Activated T-helper 1 cell treated with anti-CD3 and anti-CD28 coated beads, Interleukin-12 subunit alpha, Interleukin-12 subunit beta, Interleukin-2, Interleukin-4 antibody, amounts not matched to agents 30 ng/mL and 10 ng/mL and 1 ng/mL, durations not matched to agents 14 hours and 24 hours and 36 hours (primary cell): ENCODE data around the gene BCL2L14. TPM values are rescaled to one million over a fixed set of nuclear protein-coding genes. Genes with fewer than 3 reads are reported as not detected.
"Not testable (repeated sequence)": the region's sequence is repeated elsewhere in the genome, so short reads cannot be mapped to it uniquely, and the experiment has no call there.

Experiments
- DNase-seq: peaks from one replicate; pipeline ENCODE4 v3.0.0; 2021; ENCODE audit warnings: low spot score
- H3K27ac Mint-ChIP-seq: one replicate; pipeline ENCODE4 v1.8.0; 2021; ENCODE audit warnings: mild to moderate bottlenecking, mixed read lengths
- H3K27me3 Mint-ChIP-seq: one replicate; pipeline ENCODE4 v1.8.0; 2022; ENCODE audit warnings: mild to moderate bottlenecking, moderate library complexity, mixed read lengths; ENCODE audit not compliant: insufficient read depth
- H3K36me3 Mint-ChIP-seq: one replicate; pipeline ENCODE4 v1.8.0; 2021; ENCODE audit warnings: low read depth, mixed read lengths
- H3K4me1 Mint-ChIP-seq: one replicate; pipeline ENCODE4 v1.8.0; 2021; ENCODE audit warnings: low read depth, mixed read lengths
- H3K4me3 Mint-ChIP-seq: one replicate; pipeline ENCODE4 v1.8.0; 2021; ENCODE audit warnings: mild to moderate bottlenecking, moderate library complexity, mixed read lengths
- H3K9me3 Mint-ChIP-seq: one replicate; pipeline ENCODE4 v1.8.0; 2021; ENCODE audit warnings: mixed read lengths
- intact Hi-C: fragments of 100-400 bp; cut with micrococcal nuclease; formaldehyde crosslinking; loops from one replicate; pipeline ENCODE4 v1.15.1; 2024
- total RNA-seq: library from RNA; stranded (reverse); gene quantifications from 2 replicates; pipeline ENCODE4 v1.2.3, GENCODE V29; 2022

The BCL2L14 gene
- total RNA-seq, 1 donor from 2014 or later: 11.0 TPM

- Mint-ChIP-seq H3K4me1 (no peaks in the 10 kb centered on the region), H3K4me3 (no peak overlapping the region), H3K9me3 (no peaks in the 10 kb centered on the region), H3K36me3 (peaks cover 12% of the 10 kb centered on the region), H3K27ac (no peak overlapping the region), H3K27me3 (peaks cover 7% of the 10 kb centered on the region)
- intact Hi-C loops: no loop called here
- no peak for DNase-seq
Observed at GRCh38 chr12:12094481-12094880, 23.7 kb downstream of the BCL2L14 start.

- DNase-seq: no peak
- peaks cover 12% of the 10 kb centered on the region for H3K36me3 Mint-ChIP-seq
- no peak overlapping the region for H3K4me3 Mint-ChIP-seq
- peaks cover 4% of the 10 kb centered on the region for H3K27me3 Mint-ChIP-seq
- H3K9me3 Mint-ChIP-seq: no peaks in the 10 kb centered on the region
- no peak overlapping the region for H3K27ac Mint-ChIP-seq
- intact Hi-C loops: no loop called here
- no peaks in the 10 kb centered on the region for H3K4me1 Mint-ChIP-seq
Observed at GRCh38 chr12:12095021-12095420, 24.3 kb downstream of the BCL2L14 start.

DNA sequence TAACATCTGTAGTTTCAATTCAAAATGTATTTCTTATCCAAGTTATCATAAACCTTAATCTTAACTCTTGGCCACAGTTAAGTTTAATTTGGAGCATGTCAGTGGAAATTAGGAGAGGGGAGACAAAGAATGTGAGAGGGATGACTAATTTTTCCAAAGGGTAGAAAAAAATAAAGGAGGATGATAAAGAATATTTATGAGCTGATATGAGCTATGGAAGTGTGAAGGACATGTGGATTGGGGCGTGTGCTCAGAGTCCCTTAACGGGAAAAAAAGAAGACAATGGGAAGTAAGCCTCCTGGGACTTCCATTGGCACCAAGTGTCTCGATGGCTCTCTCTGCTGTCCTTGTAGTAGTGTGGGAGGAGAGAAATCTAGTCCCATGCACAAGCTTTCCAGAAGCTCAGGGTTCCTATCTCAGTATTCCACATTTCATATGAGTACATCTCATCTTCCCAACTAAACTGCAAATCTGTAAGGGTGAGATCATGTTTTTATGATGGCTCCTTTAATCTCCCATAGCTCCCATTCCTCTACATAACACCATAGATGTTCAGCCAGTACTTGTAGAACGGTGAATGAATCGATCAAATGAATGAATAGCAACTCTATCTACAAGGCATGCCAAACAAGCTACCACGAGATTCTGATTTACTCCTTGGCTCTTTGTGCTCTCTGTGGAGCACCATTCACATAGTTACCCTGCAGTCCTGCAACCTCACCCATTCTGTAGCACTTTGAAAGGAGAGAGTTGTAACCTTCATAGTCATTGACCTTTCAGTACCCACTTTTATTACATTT is 27.4 kb downstream of the BCL2L14 start:
- peaks cover 2% of the 10 kb centered on the region for H3K27me3 Mint-ChIP-seq
- H3K36me3 Mint-ChIP-seq: peaks cover 13% of the 10 kb centered on the region
- no peaks in the 10 kb centered on the region for H3K4me1 Mint-ChIP-seq
- H3K9me3 Mint-ChIP-seq: no peaks in the 10 kb centered on the region
- no peak overlapping the region for H3K4me3 Mint-ChIP-seq
- intact Hi-C loops: no loop called here
- H3K27ac Mint-ChIP-seq: no peak overlapping the region
- no peak for DNase-seq

GRCh38 chr12:12098691-12099015 is 27.9 kb downstream of the BCL2L14 start:
- Mint-ChIP-seq H3K9me3 (no peaks in the 10 kb centered on the region), H3K4me1 (no peaks in the 10 kb centered on the region), H3K36me3 (peaks cover 13% of the 10 kb centered on the region), H3K4me3 (no peak overlapping the region), H3K27me3 (peaks cover 2% of the 10 kb centered on the region), H3K27ac (no peak overlapping the region)
- DNase-seq: no peak
- intact Hi-C loops: no loop called here

DNA sequence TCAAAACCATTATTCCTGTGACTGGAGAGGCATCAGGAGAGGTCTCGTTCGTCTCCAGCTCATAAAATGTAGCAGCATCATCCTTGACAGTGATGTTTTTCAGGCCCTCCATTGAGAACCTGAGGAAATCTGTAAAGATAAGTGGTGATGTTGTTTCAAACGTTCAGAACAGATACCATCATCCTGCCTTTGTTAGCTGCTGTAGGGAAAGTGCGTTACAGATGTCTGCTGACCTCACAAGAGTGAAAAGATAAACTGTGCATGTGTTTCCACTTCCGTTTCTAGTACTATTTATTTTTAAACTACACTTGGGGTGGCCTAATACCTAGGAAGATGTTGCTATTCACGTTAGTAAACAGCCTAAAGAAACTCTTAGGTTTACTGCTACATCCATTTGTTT is 28.4 kb downstream of the BCL2L14 start:
- peaks cover 13% of the 10 kb centered on the region for H3K36me3 Mint-ChIP-seq
- no peak for DNase-seq
- H3K9me3 Mint-ChIP-seq: no peaks in the 10 kb centered on the region
- intact Hi-C loops: no loop called here
- peaks cover 2% of the 10 kb centered on the region for H3K27me3 Mint-ChIP-seq
- no peak overlapping the region for H3K27ac Mint-ChIP-seq
- H3K4me1 Mint-ChIP-seq: no peaks in the 10 kb centered on the region
- H3K4me3 Mint-ChIP-seq: no peak overlapping the region

GRCh38 chr12:12107678-12108077 is 36.9 kb downstream of the BCL2L14 start:
- Mint-ChIP-seq H3K4me3 (no peak overlapping the region), H3K9me3 (peaks cover 21% of the 10 kb centered on the region), H3K36me3 (peaks cover 4% of the 10 kb centered on the region), H3K4me1 (no peaks in the 10 kb centered on the region), H3K27me3 (no peaks in the 10 kb centered on the region), H3K27ac (no peak overlapping the region)
- DNase-seq: no peak
- intact Hi-C loops: no loop called here

- H3K9me3 Mint-ChIP-seq: peaks cover 21% of the 10 kb centered on the region
- no peak overlapping the region for H3K27ac Mint-ChIP-seq
- no peaks in the 10 kb centered on the region for H3K4me1 Mint-ChIP-seq
- no peak for DNase-seq
- H3K27me3 Mint-ChIP-seq: no peaks in the 10 kb centered on the region
- intact Hi-C loops: no loop called here
- peaks cover 4% of the 10 kb centered on the region for H3K36me3 Mint-ChIP-seq
- H3K4me3 Mint-ChIP-seq: no peak overlapping the region
Observed at GRCh38 chr12:12108441-12109058, 37.8 kb downstream of the BCL2L14 start.

- H3K27me3 Mint-ChIP-seq, H3K36me3 Mint-ChIP-seq, H3K27ac Mint-ChIP-seq, intact Hi-C loops, DNase-seq, H3K4me1 Mint-ChIP-seq, H3K4me3 Mint-ChIP-seq: not testable (repeated sequence)
- H3K9me3 Mint-ChIP-seq: peaks cover 21% of the 10 kb centered on the region
Observed at GRCh38 chr12:12110923-12111555, 40.3 kb downstream of the BCL2L14 start.

DNA sequence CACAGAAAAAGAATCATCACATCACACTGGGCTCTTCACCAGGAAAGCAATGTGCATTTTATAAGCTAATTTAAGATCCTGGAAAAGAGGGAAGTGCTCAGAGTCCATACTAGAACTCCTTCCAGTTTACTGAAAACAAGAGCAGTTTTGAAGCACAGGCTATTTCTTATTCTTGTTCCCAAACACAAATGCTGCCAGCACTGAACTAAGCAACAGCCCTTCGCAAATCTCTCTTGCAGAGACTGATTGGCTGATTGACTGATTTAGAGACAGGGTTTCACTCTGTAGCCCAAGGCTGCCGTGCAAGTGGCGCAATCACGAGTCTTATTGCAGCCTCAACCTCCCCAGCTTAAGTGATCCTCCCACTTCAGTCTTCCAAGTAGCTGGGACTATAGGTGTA is 44.8 kb downstream of the BCL2L14 start:
- H3K4me1 Mint-ChIP-seq: no peaks in the 10 kb centered on the region
- no peaks in the 10 kb centered on the region for H3K9me3 Mint-ChIP-seq
- no peak for DNase-seq
- H3K27ac Mint-ChIP-seq: no peak overlapping the region
- intact Hi-C loops: no loop called here
- H3K27me3 Mint-ChIP-seq: peaks cover 7% of the 10 kb centered on the region
- H3K4me3 Mint-ChIP-seq: no peak overlapping the region
- no peaks in the 10 kb centered on the region for H3K36me3 Mint-ChIP-seq

DNA sequence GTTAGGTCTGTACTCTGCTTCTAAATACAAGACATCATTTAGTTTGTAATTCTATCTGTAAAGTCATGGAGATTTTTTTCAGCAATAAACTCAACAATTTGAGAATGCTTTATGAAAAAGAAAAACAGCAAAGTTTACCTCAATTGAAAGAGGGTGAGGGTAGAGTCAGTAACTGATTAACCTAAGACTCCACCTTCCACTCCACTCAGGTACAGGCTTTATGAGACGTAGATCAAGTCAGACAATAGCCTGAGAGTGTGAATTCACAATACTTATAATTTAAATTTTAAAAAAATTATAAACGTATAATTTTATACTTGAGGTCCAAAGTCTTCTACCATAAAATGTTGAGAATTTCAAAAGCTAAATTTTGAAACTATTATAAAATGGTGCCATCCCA is 45.9 kb downstream of the BCL2L14 start:
- Mint-ChIP-seq H3K9me3 (no peaks in the 10 kb centered on the region), H3K27ac (no peak overlapping the region), H3K27me3 (peaks cover 8% of the 10 kb centered on the region), H3K4me1 (no peaks in the 10 kb centered on the region), H3K4me3 (no peak overlapping the region), H3K36me3 (no peaks in the 10 kb centered on the region)
- intact Hi-C loops: no loop called here
- no peak for DNase-seq

DNA sequence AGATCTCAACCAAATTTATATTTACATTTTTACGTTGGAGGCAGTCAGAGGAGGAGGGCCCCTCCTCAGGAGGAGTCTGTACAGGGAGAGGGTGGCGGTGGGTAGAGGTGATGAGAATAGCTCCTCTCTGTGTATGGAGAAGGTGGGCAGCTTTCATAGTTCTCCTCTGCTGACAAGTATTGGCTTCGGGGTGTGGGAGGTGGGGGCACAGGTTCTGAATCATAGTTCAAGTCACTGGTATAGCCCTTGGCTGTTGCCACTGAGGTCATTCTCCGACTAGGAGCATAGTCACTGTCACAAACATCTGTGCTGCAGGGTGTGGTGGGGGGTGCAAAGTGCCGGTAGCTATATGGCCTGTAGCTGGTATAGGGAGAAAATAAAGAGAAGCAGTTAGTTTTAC is 50.3 kb downstream of the BCL2L14 start:
- intact Hi-C loops: no loop called here
- no peaks in the 10 kb centered on the region for H3K4me1 Mint-ChIP-seq
- DNase-seq: no peak
- H3K27ac Mint-ChIP-seq: no peak overlapping the region
- H3K27me3 Mint-ChIP-seq: peaks cover 2% of the 10 kb centered on the region
- H3K4me3 Mint-ChIP-seq: no peak overlapping the region
- no peaks in the 10 kb centered on the region for H3K9me3 Mint-ChIP-seq
- no peaks in the 10 kb centered on the region for H3K36me3 Mint-ChIP-seq

DNA sequence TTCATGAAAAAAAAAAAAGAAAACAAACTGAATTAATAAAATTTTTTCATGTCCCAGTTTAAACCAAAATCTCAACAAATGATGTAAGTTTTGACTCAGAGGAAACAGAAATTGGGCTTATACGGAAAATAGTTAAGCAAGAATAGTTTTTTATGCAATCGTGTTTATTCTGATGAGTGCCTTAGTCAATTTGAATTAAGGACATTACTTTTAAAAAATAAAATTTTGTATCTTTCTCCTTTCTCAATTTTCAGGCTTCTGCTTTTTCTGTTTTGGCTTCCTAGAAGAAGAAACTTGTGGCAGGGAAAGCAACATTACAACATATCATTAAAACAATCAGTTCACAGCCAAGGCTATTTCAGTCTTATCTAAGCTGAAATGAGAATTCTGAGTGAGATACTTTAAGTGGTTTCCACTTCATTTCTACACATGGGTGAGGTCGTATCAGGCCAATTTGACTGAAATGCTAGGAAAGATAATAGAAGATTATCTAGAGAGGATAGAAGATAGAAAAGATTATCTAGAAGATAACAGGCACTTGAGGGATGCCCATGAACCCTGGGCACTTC is 52.4 kb downstream of the BCL2L14 start:
- H3K4me3 Mint-ChIP-seq: no peak overlapping the region
- intact Hi-C loops: no loop called here
- H3K27me3 Mint-ChIP-seq: peaks cover 2% of the 10 kb centered on the region
- no peak overlapping the region for H3K27ac Mint-ChIP-seq
- DNase-seq: no peak
- no peaks in the 10 kb centered on the region for H3K9me3 Mint-ChIP-seq
- H3K36me3 Mint-ChIP-seq: no peaks in the 10 kb centered on the region
- no peaks in the 10 kb centered on the region for H3K4me1 Mint-ChIP-seq

DNA sequence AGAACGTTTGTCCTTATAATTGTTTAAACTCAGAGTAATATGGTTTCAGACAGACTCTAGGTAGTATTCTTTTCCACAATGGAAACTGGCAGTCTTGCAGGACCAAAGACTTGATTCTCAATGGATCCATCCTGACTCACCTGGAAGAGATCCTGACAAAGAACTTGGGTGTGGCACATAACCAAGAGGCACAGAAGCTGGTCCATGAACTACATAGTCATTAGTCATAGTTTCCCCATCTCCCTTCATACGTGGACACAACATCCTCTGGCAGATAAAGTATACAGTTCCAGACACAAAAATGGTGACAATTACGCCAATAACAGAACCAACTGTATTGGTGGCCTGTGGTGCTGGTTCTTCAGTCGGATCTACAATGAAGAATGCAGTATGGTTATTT is 55.8 kb downstream of the BCL2L14 start:
- peaks cover 4% of the 10 kb centered on the region for H3K27me3 Mint-ChIP-seq
- H3K36me3 Mint-ChIP-seq: peaks cover 1% of the 10 kb centered on the region
- H3K4me3 Mint-ChIP-seq: no peak overlapping the region
- intact Hi-C loops: no loop called here
- H3K27ac Mint-ChIP-seq: no peak overlapping the region
- no peaks in the 10 kb centered on the region for H3K4me1 Mint-ChIP-seq
- no peaks in the 10 kb centered on the region for H3K9me3 Mint-ChIP-seq
- no peak for DNase-seq
